ENCODE data around the gene KLF15.

DNA sequence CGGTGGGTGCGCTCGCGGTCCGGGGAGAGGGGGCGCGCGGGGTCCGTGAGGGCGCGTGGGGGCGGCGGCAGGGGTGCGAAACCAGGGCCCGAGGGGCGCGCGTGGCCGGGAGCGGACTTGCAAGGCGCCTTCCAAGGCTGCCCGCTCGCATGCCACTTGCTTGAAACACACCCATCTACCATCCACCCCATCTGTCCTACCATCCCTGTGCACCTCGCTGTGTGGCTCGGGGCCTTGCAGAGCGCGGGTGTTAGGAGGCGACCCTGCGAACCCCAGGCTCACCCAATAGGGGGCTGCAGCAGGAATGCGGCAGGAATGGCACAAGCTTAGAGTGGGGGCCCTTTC lies 37.7 kb upstream of the KLF15 start:
- TF ChIP-seq GATA2 (IDR thresholded peaks at IDR 0.05; ENCODE audit: low read depth, low read length) (no peak), GATA3 (IDR thresholded peaks at IDR 0.05; ENCODE audit: low read depth, low read length) (no peak)
